MV-4-11 (cell line): ENCODE measurements around the gene ARHGAP22.

Experiments used
- DNase-seq: peaks from one replicate; lab custom pipeline; 2025; lab: John Stamatoyannopoulos, UW

The ARHGAP22 gene

GRCh38 chr10:48463318-48464003 lies 141.4 kb downstream of the ARHGAP22 start:
- DNase-seq, result no peak

- DNase-seq, result no peak
Measured at GRCh38 chr10:48462482-48463020, 142.3 kb downstream of the ARHGAP22 start.

GRCh38 chr10:48461623-48462481 lies 143.0 kb downstream of the ARHGAP22 start:
- DNase-seq, result no peak

GRCh38 chr10:48460182-48460581 lies 144.7 kb downstream of the ARHGAP22 start:
- no peak for DNase-seq

- no peak for DNase-seq
Measured at GRCh38 chr10:48459270-48460150, 145.4 kb downstream of the ARHGAP22 start.

GRCh38 chr10:48458662-48459048 lies 146.2 kb downstream of the ARHGAP22 start:
- DNase-seq, result no peak

- DNase-seq, result no peak
Measured at GRCh38 chr10:48457949-48458661, 146.8 kb downstream of the ARHGAP22 start.

- peak; percentile 39 for DNase-seq
Measured at GRCh38 chr10:48456808-48457761, 147.8 kb downstream of the ARHGAP22 start.

- peak; percentile 79 for DNase-seq
Measured at GRCh38 chr10:48456361-48456804, 148.5 kb downstream of the ARHGAP22 start.

- DNase-seq, result no peak
Measured at GRCh38 chr10:48455392-48456151, 149.3 kb downstream of the ARHGAP22 start.

GRCh38 chr10:48455055-48455391 lies 149.8 kb downstream of the ARHGAP22 start:
- no peak for DNase-seq

GRCh38 chr10:48454302-48455054 lies 150.4 kb downstream of the ARHGAP22 start:
- DNase-seq, result no peak

GRCh38 chr10:48453451-48454301 lies 151.2 kb downstream of the ARHGAP22 start:
- no peak for DNase-seq

- DNase-seq, result no peak
Measured at GRCh38 chr10:48452879-48453412, 151.9 kb downstream of the ARHGAP22 start.

GRCh38 chr10:48451969-48452878 lies 152.6 kb downstream of the ARHGAP22 start:
- no peak for DNase-seq

GRCh38 chr10:48450741-48451466 lies 154.0 kb downstream of the ARHGAP22 start:
- no peak for DNase-seq
